Trophoblast cell (in vitro differentiated cells and primary cell): ENCODE data around the gene C18orf32.
"Not testable (repeated sequence)": the region's sequence is repeated elsewhere in the genome, so short reads cannot be mapped to it uniquely, and the experiment has no call there.

Experiments used
- DNase-seq, 2 donors: peaks; one replicate each; pipeline ENCODE4 v3.0.0-alpha.2; 2016
- H2AFZ ChIP-seq: 2 replicates; pipeline ENCODE4 v1.6.1; 2013; ENCODE audit warnings: low read length, moderate library complexity, mild to moderate bottlenecking; ENCODE audit not compliant: insufficient read depth, poor library complexity
- H2AK5ac ChIP-seq: 2 replicates; pipeline ENCODE4 v1.6.1; 2013; ENCODE audit warnings: mild to moderate bottlenecking, low read length
- H2BK120ac ChIP-seq: 2 replicates; pipeline ENCODE4 v1.6.1; 2013; ENCODE audit warnings: low read length, mild to moderate bottlenecking, moderate library complexity; ENCODE audit not compliant: insufficient read depth, poor library complexity
- H2BK12ac ChIP-seq: 2 replicates; pipeline ENCODE4 v1.6.1; 2013; ENCODE audit warnings: mild to moderate bottlenecking, low read length, moderate library complexity
- H2BK5ac ChIP-seq: 2 replicates; pipeline ENCODE4 v1.6.1; 2013; ENCODE audit warnings: low read length, low read depth, moderate library complexity, mild to moderate bottlenecking; ENCODE audit not compliant: poor library complexity
- H3K14ac ChIP-seq: 2 replicates; pipeline ENCODE4 v1.6.1; 2013; ENCODE audit warnings: mild to moderate bottlenecking, low read length
- H3K18ac ChIP-seq: 2 replicates; pipeline ENCODE4 v1.6.1; 2013; ENCODE audit warnings: mild to moderate bottlenecking, low read length
- H3K23ac ChIP-seq: 2 replicates; pipeline ENCODE4 v1.6.1; 2013; ENCODE audit warnings: low read length
- H3K27ac ChIP-seq: 2 replicates; pipeline ENCODE4 v1.5.1; 2013; ENCODE audit warnings: low read depth, mild to moderate bottlenecking, inconsistent platforms, low read length, moderate library complexity
- H3K27me3 ChIP-seq: 2 replicates; pipeline ENCODE4 v1.6.1; 2013; ENCODE audit warnings: inconsistent platforms, mild to moderate bottlenecking, low read length, moderate library complexity; ENCODE audit not compliant: insufficient read depth
- H3K36me3 ChIP-seq, 2 experiments: 1 replicate in 1 of 2; 2 replicates in 1 of 2; pipeline ENCODE4 v1.6.1; 2013; ENCODE audit warnings: low read length in 2 of 2, mild to moderate bottlenecking in 2 of 2, moderate library complexity in 1 of 2; ENCODE audit not compliant: insufficient read depth in 2 of 2, control insufficient read depth in 1 of 2
- H3K4ac ChIP-seq: 2 replicates; pipeline ENCODE4 v1.6.1; 2013; ENCODE audit warnings: low read depth, mild to moderate bottlenecking, low read length, moderate library complexity
- H3K4me1 ChIP-seq, 2 experiments: 1 replicate in 1 of 2; 2 replicates in 1 of 2; pipeline ENCODE4 v1.6.1; 2013; ENCODE audit warnings: low read length in 2 of 2, mild to moderate bottlenecking in 2 of 2, moderate library complexity in 1 of 2; ENCODE audit not compliant: insufficient read depth in 2 of 2, control insufficient read depth in 1 of 2
- H3K4me2 ChIP-seq: 2 replicates; pipeline ENCODE4 v1.6.1; 2013; ENCODE audit warnings: inconsistent platforms, mild to moderate bottlenecking, low read length, moderate library complexity
- H3K4me3 ChIP-seq: 2 replicates; pipeline ENCODE4 v1.5.1; 2013; ENCODE audit warnings: mild to moderate bottlenecking, low read depth, low read length, inconsistent platforms
- H3K79me1 ChIP-seq: one replicate; pipeline ENCODE4 v1.6.1; 2013; ENCODE audit warnings: low read length
- H3K79me2 ChIP-seq: 2 replicates; pipeline ENCODE4 v1.6.1; 2013; ENCODE audit warnings: low read length, mild to moderate bottlenecking; ENCODE audit not compliant: control insufficient read depth, insufficient read depth, poor library complexity
- H3K9ac ChIP-seq: 2 replicates; pipeline ENCODE4 v1.6.1; 2013; ENCODE audit warnings: mild to moderate bottlenecking, low read length
- H3K9me3 ChIP-seq: 2 replicates; pipeline ENCODE4 v1.6.1; 2013; ENCODE audit warnings: low read depth, mild to moderate bottlenecking, control low read depth, inconsistent platforms, low read length; ENCODE audit not compliant: insufficient read depth
- H4K12ac ChIP-seq: 2 replicates; pipeline ENCODE4 v1.6.1; 2013; ENCODE audit warnings: low read depth, mild to moderate bottlenecking, low read length, moderate library complexity
- H4K8ac ChIP-seq: 2 replicates; pipeline ENCODE4 v1.6.1; 2013; ENCODE audit warnings: low read depth, mild to moderate bottlenecking, low read length, moderate library complexity
- H4K91ac ChIP-seq: one replicate; pipeline ENCODE4 v1.6.1; 2013; ENCODE audit warnings: low read depth, mild to moderate bottlenecking, low read length, moderate library complexity
- WGBS: extraction: QIAGEN DNeasy Blood & Tissue Kit; methylation state at CpG from one replicate; pipeline ENCODE4 v1.1.7; 2013; ENCODE audit warnings: missing lambda C conversion rate; ENCODE audit not compliant: insufficient read length, insufficient coverage; ENCODE audit errors: extremely low coverage; 5-methylcytosine and 5-hydroxymethylcytosine counted together

Gene C18orf32

DNA sequence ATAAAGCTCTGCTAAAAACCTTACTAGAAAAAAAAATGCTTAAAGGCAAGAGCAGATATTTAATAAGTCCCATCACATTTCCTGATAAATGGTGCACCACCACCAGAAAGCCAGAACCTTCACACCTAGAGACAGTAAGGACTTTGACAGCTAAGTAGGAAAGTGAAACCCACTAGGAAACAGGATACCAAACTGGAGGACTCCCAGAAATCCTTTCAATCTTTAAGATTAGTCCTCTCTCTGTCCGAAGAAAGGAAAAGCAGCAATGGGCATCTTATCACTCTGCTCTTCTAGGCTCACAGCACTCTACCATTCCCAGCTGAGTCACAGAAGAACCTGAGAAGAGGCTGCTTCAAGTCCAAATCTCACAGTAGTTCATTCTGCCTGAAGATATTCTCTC is 30.2 kb downstream of the C18orf32 start:
- no peaks in the 10 kb centered on the region for H3K27me3 ChIP-seq
- H4K8ac ChIP-seq: no peak overlapping the region
- no peak overlapping the region for H2AK5ac ChIP-seq
- no peak overlapping the region for H3K18ac ChIP-seq
- no peak overlapping the region for H3K9ac ChIP-seq
- H3K9me3 ChIP-seq: no peaks in the 10 kb centered on the region
- H3K23ac ChIP-seq: no peak overlapping the region
- H3K79me2 ChIP-seq: peaks cover 9% of the 10 kb centered on the region
- no peak overlapping the region for H3K14ac ChIP-seq
- no peak overlapping the region for H3K4me2 ChIP-seq
- no CpG with 5 or more reads among the region's 1 CpG for WGBS
- H3K27ac ChIP-seq: no peak overlapping the region
- peaks cover 5% of the 10 kb centered on the region in 2 experiments for H3K4me1 ChIP-seq
- no peak overlapping the region for H4K91ac ChIP-seq
- no peak overlapping the region for H3K4me3 ChIP-seq
- no peak overlapping the region for H2BK5ac ChIP-seq
- DNase-seq: no peak
- no peak overlapping the region for H2BK12ac ChIP-seq
- no peak overlapping the region for H2AFZ ChIP-seq
- H3K4ac ChIP-seq: no peak overlapping the region
- H3K36me3 ChIP-seq: peaks cover 0 to 2% of the 10 kb centered on the region in 2 experiments
- no peak overlapping the region for H2BK120ac ChIP-seq
- no peak overlapping the region for H4K12ac ChIP-seq
- peaks cover 6% of the 10 kb centered on the region for H3K79me1 ChIP-seq

DNA sequence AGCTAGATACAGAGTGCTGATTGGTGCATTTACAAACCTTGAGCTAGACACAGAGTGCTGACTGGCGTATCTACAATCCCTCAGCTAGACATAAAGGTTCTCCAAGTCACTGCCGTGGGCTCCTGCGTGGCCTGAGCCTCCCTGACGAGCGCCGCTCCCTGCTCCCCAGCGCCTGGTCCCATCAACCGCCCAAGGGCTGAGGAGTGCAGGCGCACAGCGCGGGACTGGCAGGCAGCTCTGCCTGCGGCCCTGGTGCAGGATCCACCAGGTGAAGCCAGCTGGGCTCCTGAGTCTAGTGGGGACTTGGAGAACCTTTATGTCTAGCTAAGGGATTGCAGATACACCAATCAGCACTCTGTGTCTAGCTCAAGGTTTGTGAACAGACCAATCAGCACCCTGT is 34.5 kb downstream of the C18orf32 start:
- H4K12ac ChIP-seq, H3K9me3 ChIP-seq: not testable (repeated sequence)
- WGBS: no CpG with 5 or more reads among the region's 12 CpGs

DNA sequence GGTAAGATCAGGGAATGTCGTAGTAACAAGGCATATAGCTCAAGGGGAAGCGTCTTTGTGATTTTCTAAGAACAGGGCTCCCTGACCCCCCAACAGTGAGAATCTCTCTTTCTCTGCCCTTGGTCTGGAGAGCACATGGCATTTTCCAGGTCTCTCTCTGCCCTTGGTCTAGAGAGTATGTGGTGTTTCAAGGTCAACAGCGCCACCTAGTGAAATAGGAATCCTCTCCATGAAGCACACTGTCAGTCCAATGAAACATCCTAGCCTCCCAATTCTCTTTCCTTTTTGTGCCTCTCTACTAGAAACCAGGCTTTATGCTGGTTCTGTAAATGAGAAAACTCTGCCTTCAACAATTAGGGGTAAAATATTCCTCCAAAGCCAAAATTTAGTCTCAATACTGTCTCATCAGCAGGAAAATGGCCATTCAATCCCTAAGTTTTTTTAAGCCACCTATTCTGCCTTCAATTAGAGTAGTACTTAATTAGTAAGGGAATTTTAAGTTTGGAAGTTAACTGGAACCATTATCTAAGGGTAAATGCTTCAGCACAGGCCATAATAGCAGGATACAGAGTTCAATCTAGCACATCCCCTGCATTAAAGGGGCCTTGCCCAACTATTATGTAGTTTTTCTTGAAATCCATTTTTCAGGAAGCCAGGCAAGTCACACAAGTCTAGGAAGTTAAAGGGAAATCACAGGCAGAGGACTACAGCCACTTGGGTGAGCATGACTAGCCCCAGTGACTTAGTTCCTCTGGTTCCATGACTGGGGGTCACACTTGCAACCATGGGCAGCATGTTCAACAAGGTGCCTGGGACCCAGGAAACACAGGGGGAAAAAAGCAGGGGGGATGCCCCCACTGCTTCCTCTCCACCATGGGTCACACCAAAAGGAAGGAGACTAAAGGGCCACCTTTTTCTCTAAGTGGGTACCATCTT is 39.0 kb downstream of the C18orf32 start:
- H3K27ac ChIP-seq: no peak overlapping the region
- H4K8ac ChIP-seq: no peak overlapping the region
- no peaks in the 10 kb centered on the region for H3K79me1 ChIP-seq
- no peaks in the 10 kb centered on the region for H3K79me2 ChIP-seq
- H3K4me1 ChIP-seq: no peaks in the 10 kb centered on the region
- H3K4ac ChIP-seq: no peak overlapping the region
- H2BK5ac ChIP-seq: no peak overlapping the region
- no CpG with 5 or more reads among the region's 3 CpGs for WGBS
- no peak overlapping the region for H2AK5ac ChIP-seq
- no peak overlapping the region for H2BK12ac ChIP-seq
- H3K14ac ChIP-seq: no peak overlapping the region
- no peak overlapping the region for H3K4me2 ChIP-seq
- no peaks in the 10 kb centered on the region for H3K27me3 ChIP-seq
- H2BK120ac ChIP-seq: no peak overlapping the region
- no peak overlapping the region for H3K9ac ChIP-seq
- no peak overlapping the region for H4K91ac ChIP-seq
- DNase-seq: peak; percentile 53 to 84
- no peak overlapping the region for H3K18ac ChIP-seq
- H2AFZ ChIP-seq: no peak overlapping the region
- H3K36me3 ChIP-seq: peaks cover 0 to 2% of the 10 kb centered on the region in 2 experiments
- H3K9me3 ChIP-seq: no peaks in the 10 kb centered on the region
- H3K23ac ChIP-seq: no peak overlapping the region
- no peak overlapping the region for H4K12ac ChIP-seq
- H3K4me3 ChIP-seq: no peak overlapping the region

More for the DNA sequence above, 34.5 kb downstream of the C18orf32 start:
- not testable (repeated sequence) for H3K4me3 ChIP-seq, H3K27ac ChIP-seq, H2BK120ac ChIP-seq, H3K14ac ChIP-seq, H4K8ac ChIP-seq, H4K91ac ChIP-seq, H3K4me2 ChIP-seq, H3K79me1 ChIP-seq, H3K18ac ChIP-seq, H3K4me1 ChIP-seq, H3K36me3 ChIP-seq, DNase-seq, H3K23ac ChIP-seq, H2BK12ac ChIP-seq, H3K79me2 ChIP-seq, H3K9ac ChIP-seq, H3K27me3 ChIP-seq, H2AFZ ChIP-seq, H2AK5ac ChIP-seq, H2BK5ac ChIP-seq, H3K4ac ChIP-seq

DNA sequence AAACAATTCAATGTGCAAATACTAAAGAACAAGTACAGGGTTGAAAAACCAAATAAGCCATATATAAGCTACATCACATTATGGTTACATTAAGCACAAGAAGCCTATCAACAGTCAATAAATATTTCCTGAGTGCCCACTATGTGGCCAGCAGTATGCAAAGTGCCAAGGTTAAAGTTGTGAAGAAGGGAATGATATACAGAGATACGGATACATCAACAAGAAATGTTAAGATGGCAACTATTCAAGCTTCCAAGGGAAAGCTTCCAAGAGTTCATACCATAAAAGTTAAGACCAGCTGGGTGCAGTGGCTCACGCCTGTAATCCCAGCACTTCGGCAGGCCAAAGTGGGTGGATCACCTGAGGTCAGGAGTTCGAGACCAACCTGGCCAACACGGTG is 40.6 kb downstream of the C18orf32 start:
- Histone ChIP-seq H3K4me2 (no peak overlapping the region), H3K27me3 (no peaks in the 10 kb centered on the region)

More for the DNA sequence above, 40.6 kb downstream of the C18orf32 start:
- Histone ChIP-seq H2BK120ac (no peak overlapping the region), H3K14ac (no peak overlapping the region), H3K27ac (no peak overlapping the region), H2BK12ac (no peak overlapping the region), H4K91ac (no peak overlapping the region), H2AK5ac (no peak overlapping the region), H3K36me3 (no peaks in the 10 kb centered on the region), H3K79me1 (no peaks in the 10 kb centered on the region), H4K8ac (no peak overlapping the region), H3K18ac (no peak overlapping the region), H3K23ac (no peak overlapping the region), H3K79me2 (no peaks in the 10 kb centered on the region), H3K4me3 (no peak overlapping the region), H3K9ac (no peak overlapping the region), H2BK5ac (no peak overlapping the region), H3K9me3 (no peaks in the 10 kb centered on the region), H3K4me1 (no peaks in the 10 kb centered on the region), H3K4ac (no peak overlapping the region), H4K12ac (no peak overlapping the region), H2AFZ (no peak overlapping the region)
- DNase-seq: no peak
- no CpG with 5 or more reads among the region's 5 CpGs for WGBS
